Stimulated activated naive CD4-positive, alpha-beta T cell treated with Interleukin-2 at 50 U/mL for 16 hours (primary cell): ENCODE data around the gene STAMBPL1.
"Not testable (repeated sequence)": the region's sequence is repeated elsewhere in the genome, so short reads cannot be mapped to it uniquely, and the experiment has no call there.

Experiments used
- DNase-seq: peaks from one replicate; lab custom pipeline; 2025; lab: John Stamatoyannopoulos, UW

STAMBPL1 gene

DNA sequence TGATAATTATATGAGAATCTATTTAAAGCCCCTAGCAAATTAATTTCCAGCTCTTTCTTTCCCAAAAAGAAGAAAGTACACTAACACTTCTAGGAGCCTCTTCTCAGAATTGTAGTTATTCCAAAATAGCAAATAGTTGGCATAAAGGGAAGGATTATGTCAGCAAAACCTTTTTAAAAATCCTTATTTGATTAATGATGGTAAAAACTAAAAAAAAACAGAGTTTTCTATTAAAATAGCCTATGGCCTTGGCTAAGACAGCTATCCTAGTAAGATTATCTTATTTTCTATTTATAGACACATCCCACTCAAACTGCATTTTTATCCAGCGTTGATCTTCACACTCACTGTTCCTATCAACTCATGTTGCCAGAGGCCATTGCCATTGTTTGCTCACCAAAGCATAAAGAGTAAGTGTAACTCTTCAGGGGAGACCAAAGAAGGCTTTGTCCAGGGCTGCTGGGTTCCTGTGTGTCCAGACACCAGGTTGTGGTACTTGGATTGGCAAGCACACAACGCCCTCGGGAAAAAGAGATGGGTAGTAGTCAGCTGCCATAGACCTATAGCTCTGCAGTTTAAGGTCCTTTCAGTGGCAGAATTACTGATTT is 41.0 kb downstream of the STAMBPL1 start:
- DNase-seq = no peak

DNA sequence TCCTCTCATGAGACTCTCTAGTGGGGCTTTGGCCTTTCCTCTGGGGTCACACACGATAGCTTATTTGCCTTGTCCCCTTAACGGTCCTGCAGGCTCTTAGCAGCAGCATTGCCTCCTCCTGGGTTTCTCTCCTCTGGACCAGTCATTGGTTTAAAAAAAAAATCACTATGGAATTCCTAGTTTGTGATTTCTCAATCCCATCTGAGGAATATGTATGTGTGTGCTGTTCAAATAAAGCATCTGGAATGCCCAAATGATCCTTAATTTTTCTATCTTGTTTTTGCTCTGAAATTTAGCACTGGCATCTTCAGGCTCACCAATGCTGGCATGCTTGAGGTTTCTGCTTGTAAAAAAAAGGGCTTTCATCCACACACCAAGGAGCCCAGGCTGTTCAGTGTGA is 42.0 kb downstream of the STAMBPL1 start:
- DNase-seq = no peak

DNA sequence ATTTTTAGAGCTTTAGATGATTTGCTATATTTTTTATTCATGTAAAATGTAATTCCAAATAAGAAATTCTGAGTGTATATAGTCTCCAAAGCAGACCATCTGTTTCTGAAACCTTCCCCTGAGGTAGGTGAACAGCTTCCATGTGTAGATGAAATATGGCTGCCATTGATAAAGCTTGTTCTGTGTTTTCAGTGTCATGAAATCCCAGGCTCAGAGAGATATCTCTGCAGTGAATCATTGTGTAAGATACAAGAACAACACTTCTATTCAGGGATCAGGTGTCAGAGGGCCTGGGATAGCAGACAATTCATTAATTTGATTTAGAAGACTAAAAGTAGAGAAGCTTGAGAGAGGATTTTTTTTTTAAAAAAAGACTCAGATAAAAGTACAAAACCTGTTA is 43.5 kb downstream of the STAMBPL1 start:
- no peak for DNase-seq

DNA sequence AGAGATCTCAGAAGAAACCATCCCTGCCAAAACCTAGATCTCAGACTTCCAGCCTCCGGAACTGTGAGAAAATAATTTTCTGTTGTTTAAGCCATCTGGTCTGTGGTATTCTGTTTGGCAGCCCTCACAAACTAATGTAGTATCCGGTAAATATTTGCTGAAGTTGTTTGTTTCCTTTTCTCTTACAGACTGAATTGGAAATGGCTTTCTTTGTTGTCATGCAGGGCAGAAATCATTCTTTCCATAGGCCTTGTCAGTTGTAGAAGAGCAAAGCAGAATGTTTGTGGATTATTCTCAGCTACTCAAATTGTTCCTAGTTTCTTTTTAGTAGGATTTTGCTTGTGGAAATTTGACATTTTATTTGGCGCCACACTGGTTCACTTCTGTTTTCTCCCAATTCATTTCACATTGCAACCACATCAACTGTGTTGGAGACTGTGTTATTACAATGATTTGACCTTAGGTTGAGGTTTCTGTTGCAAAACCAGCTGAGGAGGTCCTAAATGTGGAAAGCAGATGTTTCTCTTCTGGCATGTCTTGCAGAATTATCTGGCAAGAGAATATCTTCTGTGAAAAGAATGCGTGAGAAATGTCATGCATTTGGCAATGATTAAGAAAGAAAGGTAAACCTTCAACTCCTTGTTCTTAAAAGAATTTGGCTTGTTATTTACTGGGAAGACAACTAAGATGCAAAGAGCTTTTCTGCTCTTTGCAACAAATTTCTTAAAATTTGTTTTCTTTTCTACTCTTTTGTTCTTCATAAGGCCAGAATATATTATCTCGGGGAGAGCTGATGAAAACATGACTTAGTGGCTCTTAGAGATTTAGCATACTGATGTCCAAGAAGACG is 46.7 kb downstream of the STAMBPL1 start:
- no peak for DNase-seq

DNA sequence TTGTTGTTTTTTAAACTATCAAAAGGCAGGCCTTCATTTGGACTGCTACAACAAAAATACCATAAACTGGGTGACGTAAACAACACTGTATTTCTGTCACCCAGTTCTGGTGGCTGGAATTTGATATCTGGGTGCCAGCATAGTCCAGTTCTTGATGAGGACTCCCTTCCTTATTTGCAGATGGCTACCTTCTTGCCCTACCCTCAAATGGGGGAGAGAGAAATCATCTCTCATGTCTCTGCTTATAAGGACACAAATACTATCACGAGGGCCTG is 47.3 kb downstream of the STAMBPL1 start:
- no peak for DNase-seq

DNA sequence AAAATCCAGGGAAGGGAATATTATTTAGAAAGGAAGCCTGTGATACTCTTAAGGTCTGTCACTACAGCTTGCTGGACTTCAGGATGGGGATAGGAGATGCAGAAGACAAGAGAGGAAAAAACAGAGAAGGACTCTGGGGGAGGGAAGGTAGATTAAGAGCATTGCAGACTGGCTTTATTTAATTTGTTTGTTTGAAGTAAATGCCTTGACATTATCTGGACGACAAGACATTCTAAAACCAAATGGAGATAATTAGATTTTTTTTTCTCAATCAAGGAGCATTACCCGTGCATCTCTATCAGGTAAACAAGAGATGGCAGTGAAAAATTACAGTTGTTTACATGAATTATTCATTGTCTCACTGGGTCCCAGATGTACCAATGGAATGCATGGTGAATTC is 48.2 kb downstream of the STAMBPL1 start:
- no peak for DNase-seq

DNA sequence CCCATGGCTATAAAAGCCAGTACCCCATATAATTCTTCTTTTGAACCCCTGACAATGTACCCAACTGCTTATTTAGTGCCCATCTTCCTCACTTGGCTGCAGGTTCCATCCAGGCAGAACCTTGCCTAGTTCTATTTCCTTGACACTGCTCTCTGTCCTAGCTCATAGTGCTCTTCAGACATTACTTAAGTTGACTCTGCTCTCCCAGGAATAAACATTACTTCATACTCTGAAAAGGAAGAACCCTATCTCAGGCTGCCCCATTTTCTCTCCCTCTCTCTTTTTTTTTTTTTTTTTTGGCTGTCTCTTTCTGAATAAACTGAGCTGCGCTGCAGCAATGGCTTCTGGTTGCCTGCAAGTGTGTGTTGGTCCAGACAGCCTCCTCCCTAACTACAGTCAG is 51.5 kb downstream of the STAMBPL1 start:
- DNase-seq = no peak

DNA sequence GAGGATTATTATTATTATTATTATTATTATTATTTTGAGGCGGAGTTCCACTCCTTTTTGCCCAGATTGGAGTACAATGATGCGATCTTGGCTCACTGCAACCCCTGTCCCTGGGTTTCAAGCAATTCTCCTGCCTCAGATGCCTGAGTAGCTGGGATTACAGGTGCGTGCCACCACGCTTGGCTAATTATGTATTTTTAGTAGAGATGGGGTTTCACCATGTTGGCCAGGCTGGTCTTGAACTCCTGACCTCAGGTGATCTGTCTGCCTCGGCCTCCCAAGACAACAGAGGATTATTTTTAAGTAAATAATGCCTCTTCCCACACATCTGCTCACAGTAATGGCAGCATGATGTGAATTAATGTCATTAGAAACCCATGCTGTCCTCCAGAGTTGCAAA is 52.0 kb downstream of the STAMBPL1 start:
- DNase-seq = not testable (repeated sequence)

DNA sequence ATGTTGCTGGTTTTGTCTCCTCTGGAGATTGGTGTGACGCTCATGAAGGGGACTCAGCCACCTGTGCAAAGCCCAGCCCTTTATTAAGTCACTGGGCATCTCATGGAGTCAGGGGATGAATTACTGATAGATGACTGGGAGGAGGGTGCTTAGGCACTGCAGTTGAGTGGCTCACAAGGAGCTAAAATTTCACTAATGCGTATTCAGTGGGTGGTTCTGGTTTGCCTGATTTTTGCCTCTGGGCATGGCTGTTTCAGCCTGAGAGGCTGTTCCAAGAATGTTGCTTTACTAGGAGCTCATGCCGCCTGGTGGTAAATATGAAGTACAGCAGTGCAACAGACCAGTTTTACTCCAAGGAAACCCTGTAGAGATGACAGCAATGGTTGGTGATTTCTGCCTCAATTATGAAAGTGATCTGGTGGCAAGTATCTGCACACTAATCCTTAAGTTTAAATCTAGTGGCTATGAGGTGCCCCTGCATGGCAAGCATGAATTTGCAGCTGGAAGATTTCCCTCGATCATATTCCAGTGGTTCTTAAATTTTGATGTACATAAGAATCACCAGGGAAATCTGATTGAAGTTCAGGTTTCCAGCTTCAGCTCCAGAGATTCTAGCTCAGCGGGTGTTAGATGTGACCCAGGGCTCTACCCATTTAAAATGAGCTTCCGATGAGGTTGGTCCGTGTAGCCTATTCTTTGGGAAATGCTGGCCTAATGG is 52.7 kb downstream of the STAMBPL1 start:
- DNase-seq = peak; percentile 7

DNA sequence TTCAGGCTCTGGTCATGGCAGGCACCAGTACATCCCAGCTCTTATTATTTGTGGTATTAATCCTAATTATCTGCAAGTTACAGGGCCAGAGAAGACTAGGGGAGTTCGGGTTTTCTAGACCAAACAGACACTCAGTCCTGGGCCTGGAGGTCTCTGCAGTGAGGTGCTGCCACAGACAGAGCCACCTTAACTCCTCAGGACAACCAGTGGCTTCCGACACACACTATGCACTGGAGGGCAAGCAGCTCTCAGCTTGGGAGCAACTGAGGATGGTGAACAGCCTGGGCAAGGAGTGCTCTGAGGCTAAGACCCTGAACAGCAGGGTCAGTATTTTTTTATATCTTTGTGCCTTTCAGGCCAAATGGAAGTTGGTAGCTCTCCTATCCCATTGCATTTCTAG is 53.5 kb downstream of the STAMBPL1 start:
- no peak for DNase-seq

DNA sequence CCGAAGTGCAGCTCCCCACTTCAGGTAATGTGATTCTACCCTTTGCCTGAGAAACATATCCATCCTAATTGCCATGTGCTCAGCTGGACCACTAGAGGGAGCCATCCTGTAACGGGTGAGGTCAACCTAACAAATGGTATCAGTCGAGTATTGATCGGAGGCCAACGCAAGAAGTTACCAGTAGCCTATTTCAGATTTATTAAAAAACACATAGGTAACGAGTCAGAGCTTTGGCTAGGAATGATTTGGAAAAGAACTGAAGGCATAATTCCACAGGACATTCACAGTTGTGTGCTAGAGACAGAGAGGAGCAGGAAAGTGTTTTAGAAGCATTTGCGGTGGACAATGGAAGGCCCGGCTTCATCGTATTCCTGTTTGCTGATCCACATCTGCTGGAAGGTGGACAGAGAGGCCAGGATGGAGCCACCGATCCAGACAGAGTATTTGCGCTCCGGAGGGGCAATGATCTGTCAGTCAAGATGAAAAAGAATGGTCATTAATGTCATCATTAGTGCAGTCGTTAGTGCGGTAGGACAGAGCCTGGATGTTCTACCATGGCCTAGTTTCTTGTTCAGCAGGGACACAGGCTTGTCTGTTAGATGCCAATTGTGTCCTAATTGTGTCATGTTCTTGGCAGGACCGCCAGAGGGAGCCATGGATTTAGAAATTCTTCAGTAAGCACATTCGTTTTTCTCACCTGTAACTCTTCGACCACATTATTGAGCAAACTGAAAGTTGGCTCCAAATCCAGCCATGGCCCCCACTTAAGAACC is 55.0 kb downstream of the STAMBPL1 start:
- peak; percentile 64 for DNase-seq

DNA sequence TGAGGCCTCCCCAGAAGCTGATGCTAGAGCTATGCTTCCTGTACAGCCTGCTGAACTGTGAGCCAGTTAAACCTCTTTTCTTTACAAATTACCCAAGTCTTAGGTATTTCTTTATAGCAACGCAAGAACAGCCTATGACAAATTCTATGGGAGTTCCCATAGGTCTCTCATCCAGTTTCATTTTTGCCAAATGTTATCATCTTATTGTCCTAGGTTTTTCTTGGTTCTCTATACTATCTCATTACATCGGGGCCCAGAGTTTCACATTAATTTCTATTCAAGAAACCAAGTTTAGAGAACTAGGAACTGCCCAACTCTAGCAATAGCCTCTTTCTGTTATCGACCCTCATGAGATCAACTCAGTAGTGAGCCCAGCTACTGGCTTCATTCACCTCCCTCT is 56.6 kb downstream of the STAMBPL1 start:
- no peak for DNase-seq

DNA sequence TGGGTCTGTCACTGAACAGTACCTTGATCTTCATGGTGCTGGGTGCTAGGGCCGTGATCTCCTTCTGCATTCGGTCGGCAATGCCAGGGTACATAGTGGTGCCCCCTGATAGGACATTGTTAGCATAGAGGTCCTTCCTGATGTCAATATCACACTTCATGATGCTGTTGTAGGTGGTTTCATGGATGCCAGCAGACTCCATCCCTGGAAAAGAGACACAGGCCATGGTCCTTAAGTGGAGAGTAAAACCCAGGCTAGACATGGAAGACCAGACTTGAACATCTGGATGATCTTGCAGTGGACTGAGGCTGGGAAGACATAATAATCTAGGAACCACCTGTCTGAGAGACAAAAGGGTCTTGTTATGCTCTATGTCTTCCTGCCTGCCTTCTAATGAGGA is 58.0 kb downstream of the STAMBPL1 start:
- no peak for DNase-seq

DNA sequence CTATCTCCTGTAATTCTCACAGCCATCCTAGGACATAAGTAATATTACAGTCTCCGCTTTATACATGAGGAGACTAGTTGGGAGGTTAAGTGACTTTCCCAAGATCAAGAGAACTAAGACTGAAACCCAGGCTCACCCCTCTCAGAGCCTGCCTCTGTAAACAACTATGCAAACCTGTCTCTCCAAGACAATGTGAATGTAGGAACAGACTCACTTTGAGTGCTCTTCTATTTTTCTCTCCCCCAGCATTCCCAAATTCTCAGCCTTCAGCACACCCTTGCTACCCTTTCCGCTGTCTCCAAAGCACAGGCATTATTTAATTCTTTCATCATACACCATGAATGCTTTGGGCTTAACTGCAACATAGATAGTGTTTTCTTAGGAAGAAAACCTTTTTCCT is 58.9 kb downstream of the STAMBPL1 start:
- no peak for DNase-seq

DNA sequence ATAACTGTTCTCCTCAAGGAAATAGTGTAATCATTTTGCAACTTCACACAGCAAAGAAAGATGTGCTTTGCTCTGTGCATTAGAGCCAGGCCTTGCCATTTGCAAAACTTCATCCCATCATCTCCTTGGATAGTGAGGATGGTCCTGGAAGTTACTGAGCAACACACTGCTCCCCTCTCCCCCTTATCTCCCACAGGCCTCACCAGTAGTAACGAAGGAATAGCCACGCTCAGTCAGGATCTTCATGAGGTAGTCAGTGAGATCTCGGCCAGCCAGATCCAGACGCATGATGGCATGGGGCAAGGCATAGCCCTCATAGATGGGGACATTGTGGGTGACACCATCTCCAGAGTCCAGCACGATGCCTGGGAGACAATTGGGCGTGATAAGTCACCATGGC is 61.0 kb downstream of the STAMBPL1 start:
- DNase-seq = no peak

DNA sequence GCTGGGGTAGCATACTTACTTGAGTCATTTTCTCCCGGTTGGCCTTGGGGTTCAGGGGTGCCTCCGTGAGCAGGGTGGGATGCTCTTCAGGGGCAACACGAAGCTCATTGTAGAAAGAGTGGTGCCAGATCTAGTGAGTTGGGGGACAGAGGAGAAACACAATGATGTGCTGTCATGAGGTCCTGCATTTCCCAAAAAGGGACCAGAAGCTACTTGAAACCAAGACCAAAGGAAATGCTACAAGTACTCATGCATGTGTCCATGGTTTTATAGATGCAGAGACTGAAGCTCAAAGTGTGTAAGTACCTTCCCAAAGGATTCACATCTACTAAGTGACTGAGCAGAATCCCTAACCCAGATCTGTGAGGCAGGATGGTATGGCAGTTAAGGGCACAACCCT is 63.7 kb downstream of the STAMBPL1 start:
- no peak for DNase-seq

DNA sequence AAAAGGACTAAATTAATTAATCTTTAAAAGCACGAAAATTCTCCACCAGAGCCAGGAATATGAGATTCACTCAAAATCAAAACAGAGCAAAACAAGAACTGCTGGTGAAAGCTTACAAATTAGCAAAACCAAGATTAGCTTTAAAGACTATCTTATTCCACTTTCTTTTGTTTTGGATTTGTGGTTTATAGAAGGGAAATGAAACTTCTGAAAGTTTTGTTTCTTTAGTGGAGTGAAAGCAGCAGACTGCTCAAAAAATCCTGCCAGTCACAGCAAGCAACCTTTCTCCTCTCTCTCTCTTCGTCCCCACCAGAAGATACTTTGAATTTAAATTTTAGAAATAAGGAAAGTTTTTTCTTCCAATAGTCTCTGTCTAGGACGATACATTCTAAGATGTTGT is 64.8 kb downstream of the STAMBPL1 start:
- no peak for DNase-seq

DNA sequence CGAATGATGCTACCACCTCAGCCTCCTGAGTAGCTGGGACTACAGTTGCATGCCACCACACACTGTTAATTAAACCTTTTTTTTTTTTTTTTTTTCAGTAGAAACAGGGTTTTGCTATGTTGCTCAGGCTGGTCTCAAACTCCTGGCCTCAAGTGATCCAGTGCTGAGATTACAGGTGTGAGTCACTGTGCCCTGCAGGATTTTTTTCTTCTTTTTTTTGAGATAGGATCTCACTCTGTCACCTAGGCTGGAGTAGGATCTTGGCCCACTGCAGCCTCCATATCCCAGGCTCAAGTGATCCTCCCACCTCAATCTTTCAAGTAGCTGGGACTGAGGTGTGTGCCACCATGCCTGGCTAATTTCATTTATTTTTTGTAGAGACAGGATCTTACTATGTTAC is 66.2 kb downstream of the STAMBPL1 start:
- no peak for DNase-seq

DNA sequence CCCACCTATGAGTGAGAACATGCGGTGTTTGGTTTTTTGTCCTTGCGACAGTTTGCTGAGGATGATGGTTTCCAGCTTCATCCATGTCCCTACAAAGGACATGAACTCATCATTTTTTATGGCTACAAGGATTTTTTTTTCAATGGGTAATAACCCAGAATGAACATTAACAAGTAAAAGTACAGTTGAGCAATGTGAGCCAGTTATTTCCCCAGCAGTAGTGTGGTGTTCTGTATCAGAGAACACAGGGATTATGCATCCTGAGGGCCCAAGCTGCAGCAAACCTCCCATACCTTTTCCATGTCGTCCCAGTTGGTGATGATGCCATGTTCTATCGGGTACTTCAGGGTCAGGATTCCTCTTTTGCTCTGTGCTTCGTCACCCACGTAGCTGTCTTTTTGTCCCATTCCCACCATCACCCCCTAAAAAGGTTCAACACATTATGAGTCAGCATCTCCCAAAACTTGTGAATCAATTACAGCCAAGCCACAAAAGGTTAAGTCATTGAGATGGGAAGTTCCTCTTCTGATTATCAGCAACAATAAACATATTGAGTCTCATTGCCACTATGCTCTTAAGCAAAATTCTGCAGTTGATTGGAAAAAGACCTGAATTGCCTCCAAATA is 67.0 kb downstream of the STAMBPL1 start:
- no peak for DNase-seq

DNA sequence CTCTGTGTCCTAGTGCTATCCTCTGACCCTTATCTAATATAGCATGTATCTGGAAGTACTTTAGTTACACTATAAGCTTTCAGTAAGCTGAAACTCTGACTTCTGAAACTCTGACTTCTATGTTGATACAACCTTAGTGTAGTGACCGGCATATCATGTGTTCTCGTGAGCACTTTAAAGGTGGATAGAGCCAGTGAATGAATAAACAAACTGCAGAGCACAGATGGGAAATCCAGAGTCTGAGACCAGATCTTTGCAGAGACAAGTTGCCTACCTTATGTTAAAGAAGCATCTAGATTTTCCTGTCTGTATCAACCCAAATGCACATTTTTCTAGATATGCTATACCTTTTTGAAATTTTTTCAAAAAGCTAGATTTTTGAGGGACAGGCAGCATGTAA is 69.0 kb downstream of the STAMBPL1 start:
- DNase-seq = no peak

DNA sequence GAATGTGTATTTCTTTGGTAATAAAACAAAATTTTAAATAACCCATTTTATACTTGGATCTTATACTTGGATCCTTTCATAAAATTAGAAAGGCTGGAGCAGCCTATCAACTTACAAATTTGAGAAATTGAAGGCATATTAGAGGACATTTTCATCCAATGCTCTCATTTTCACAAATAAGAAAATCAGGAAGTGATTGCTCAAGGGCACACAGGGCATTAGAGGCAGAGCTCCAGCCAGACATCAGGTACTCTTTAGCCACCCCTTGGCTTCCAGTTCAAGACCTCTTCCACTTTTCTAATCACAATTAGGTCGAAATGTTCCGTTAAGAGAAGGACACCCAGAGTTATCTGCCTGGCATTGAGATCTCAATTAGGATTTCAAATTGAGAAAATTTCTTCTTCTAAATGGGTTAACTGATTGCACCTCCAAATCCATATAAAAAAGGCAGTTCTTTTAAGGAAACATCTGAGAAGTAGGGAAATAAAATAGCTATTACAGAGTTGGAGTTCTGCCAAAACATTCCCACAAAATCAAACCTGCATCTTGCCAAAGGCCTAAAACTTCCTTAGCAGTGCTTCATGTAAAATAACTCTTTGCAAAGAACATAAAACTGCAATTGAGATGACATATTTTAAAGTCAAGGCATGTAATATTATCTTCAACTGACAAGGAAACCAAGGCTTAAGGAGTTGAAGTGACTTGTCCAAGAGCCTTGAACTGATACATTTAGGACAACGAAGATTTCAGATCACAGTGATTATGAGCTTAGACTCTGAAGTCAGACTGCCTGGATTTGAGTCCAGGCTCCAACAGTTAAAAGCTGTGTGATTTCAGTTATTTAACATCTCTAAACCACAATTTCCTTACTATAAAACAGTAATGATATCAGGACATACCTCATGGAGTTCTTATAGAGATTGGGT is 70.1 kb downstream of the STAMBPL1 start:
- DNase-seq = no peak
